ENCODE data around the gene TJP3. TPM values are rescaled to one million over a fixed set of nuclear protein-coding genes. Genes with fewer than 3 reads are reported as not detected.
A peak's percentile ranks its signal among the peaks of the same experiment; 100 is the strongest.

The TJP3 gene
- total RNA-seq, 1 donor from 2014 or later: 3.1 TPM

DNA sequence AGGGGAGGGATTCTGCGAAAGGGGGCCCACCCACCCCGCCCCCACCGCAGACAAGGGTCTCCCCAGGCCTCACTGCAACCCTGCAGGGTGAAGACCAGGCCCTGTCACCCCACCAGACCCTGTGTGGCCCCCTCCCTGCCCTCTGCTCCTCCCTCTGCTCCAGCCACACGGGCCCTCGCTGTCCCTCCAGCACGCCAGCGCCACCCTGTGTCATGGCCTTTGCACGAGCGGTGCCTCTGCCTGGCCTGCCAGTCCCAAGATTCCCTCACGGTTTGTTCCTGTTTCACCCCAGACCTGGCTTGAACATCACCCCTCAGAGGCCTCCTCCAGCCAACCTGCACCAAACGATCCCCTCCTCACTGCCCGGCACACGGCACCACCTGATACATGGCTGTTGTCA is 35.2 kb upstream of the TJP3 start:
- TF ChIP-seq CTCF (IDR thresholded peaks at IDR 0.05; ENCODE audit: partially characterized antibody, unreplicated experiment): no peak
- no peak for DNase-seq
- H3K27me3 Mint-ChIP-seq (ENCODE audit: unreplicated experiment): peaks cover 10% of the 10 kb centered on the region
- no peaks in the 10 kb centered on the region for H3K36me3 Mint-ChIP-seq (ENCODE audit: unreplicated experiment)
- H3K9me3 Mint-ChIP-seq (ENCODE audit: unreplicated experiment): peaks cover 8% of the 10 kb centered on the region
- H3K4me1 Mint-ChIP-seq (ENCODE audit: low read depth, unreplicated experiment): peaks cover 22% of the 10 kb centered on the region
- peak overlapping the region; percentile 73 for H3K27ac Mint-ChIP-seq (ENCODE audit: unreplicated experiment)
- H3K4me3 Mint-ChIP-seq (ENCODE audit: unreplicated experiment): no peak overlapping the region

GRCh38 chr19:3673506-3674439 is 34.4 kb upstream of the TJP3 start:
- H3K4me3 Mint-ChIP-seq (ENCODE audit: unreplicated experiment): no peak overlapping the region
- no peak for TF ChIP-seq CTCF (IDR thresholded peaks at IDR 0.05; ENCODE audit: partially characterized antibody, unreplicated experiment)
- no peak for DNase-seq
- H3K4me1 Mint-ChIP-seq (ENCODE audit: low read depth, unreplicated experiment): peaks cover 17% of the 10 kb centered on the region
- peaks cover 5% of the 10 kb centered on the region for H3K9me3 Mint-ChIP-seq (ENCODE audit: unreplicated experiment)
- H3K36me3 Mint-ChIP-seq (ENCODE audit: unreplicated experiment): no peaks in the 10 kb centered on the region
- H3K27me3 Mint-ChIP-seq (ENCODE audit: unreplicated experiment): peaks cover 7% of the 10 kb centered on the region
- peak overlapping the region; percentile 64 for H3K27ac Mint-ChIP-seq (ENCODE audit: unreplicated experiment)

- Mint-ChIP-seq H3K36me3 (ENCODE audit: unreplicated experiment) (no peaks in the 10 kb centered on the region), H3K4me3 (ENCODE audit: unreplicated experiment) (peak overlapping the region; percentile 50), H3K27me3 (ENCODE audit: unreplicated experiment) (peaks cover 7% of the 10 kb centered on the region), H3K4me1 (ENCODE audit: low read depth, unreplicated experiment) (peaks cover 13% of the 10 kb centered on the region), H3K9me3 (ENCODE audit: unreplicated experiment) (peaks cover 4% of the 10 kb centered on the region), H3K27ac (ENCODE audit: unreplicated experiment) (peak overlapping the region; percentile 26)
- no peak for TF ChIP-seq CTCF (IDR thresholded peaks at IDR 0.05; ENCODE audit: partially characterized antibody, unreplicated experiment)
- no peak for DNase-seq
These were observed 33.2 kb upstream of the TJP3 start for GRCh38 chr19:3674784-3675543.

DNA sequence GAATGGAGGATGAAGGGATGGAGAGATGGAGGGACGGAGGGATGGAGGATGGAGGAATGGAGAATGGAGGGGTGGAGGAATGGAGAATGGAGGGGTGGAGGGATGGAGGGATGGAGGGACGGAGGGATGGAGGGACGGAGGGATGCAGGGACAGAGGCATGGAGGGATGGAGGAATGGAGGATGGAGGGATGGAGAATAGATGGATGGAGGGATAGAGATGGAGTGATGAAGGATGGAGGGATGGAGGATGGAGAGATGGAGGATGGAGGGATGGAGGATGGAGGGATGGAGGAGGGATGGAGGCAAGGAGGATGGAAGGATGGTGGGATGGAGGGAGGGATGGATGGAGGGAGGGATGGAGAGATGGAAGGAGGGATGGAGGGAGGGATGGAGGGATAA is 30.0 kb upstream of the TJP3 start:
- Mint-ChIP-seq H3K27ac (ENCODE audit: unreplicated experiment) (no peak overlapping the region), H3K4me3 (ENCODE audit: unreplicated experiment) (no peak overlapping the region), H3K27me3 (ENCODE audit: unreplicated experiment) (peaks cover 10% of the 10 kb centered on the region), H3K4me1 (ENCODE audit: low read depth, unreplicated experiment) (peaks cover 21% of the 10 kb centered on the region), H3K9me3 (ENCODE audit: unreplicated experiment) (peaks cover 17% of the 10 kb centered on the region), H3K36me3 (ENCODE audit: unreplicated experiment) (no peaks in the 10 kb centered on the region)
- DNase-seq: no peak
- no peak for TF ChIP-seq CTCF (IDR thresholded peaks at IDR 0.05; ENCODE audit: partially characterized antibody, unreplicated experiment)

Data from glutamatergic neuron (in vitro differentiated cells).